Liver (tissue), 9 donors: ENCODE measurements around the gene MR1. TPM values are rescaled to one million over a fixed set of nuclear protein-coding genes. Genes with fewer than 3 reads are reported as not detected.

Experiments used
- DNase-seq: peaks from one replicate; pipeline ENCODE4 v3.0.0-alpha.2; 2017; ENCODE audit warnings: low spot score
- H3K27ac ChIP-seq, 2 donors: one replicate each; pipeline ENCODE4 v1.7.0; 2013; ENCODE audit warnings: inconsistent platforms in 2 of 2, low read length in 2 of 2, control low read depth in 1 of 2, low read depth in 1 of 2, mild to moderate bottlenecking in 1 of 2
- H3K27me3 ChIP-seq, 4 donors: one replicate each; pipeline versions ENCODE4 v1.6.1 to v1.7.0; 2013; ENCODE audit warnings: low read length in 3 of 4, inconsistent platforms in 1 of 4, mild to moderate bottlenecking in 1 of 4, moderate library complexity in 1 of 4; ENCODE audit not compliant: control insufficient read depth in 4 of 4, insufficient read depth in 4 of 4
- H3K36me3 ChIP-seq, 4 donors: one replicate each; pipeline versions ENCODE4 v1.6.1 to v1.7.0; 2013; ENCODE audit warnings: low read length in 3 of 4, mild to moderate bottlenecking in 3 of 4, low read depth in 1 of 4, moderate library complexity in 1 of 4; ENCODE audit not compliant: control insufficient read depth in 4 of 4, insufficient read depth in 3 of 4
- H3K4me1 ChIP-seq, 4 donors: one replicate each; pipeline versions ENCODE4 v1.6.1 to v1.7.0; 2013; ENCODE audit warnings: low read length in 3 of 4, mild to moderate bottlenecking in 3 of 4, moderate library complexity in 1 of 4; ENCODE audit not compliant: control insufficient read depth in 4 of 4, insufficient read depth in 4 of 4
- H3K4me3 ChIP-seq, 3 donors: one replicate each; pipeline versions ENCODE4 v1.6.1 to v1.7.0; 2013; ENCODE audit warnings: low read length in 3 of 3, control low read depth in 1 of 3, low read depth in 1 of 3, mild to moderate bottlenecking in 1 of 3
- H3K9ac ChIP-seq, 2 donors: one replicate each; pipeline ENCODE4 v1.7.0; 2013; ENCODE audit warnings: low read length in 2 of 2, mild to moderate bottlenecking in 2 of 2, moderate library complexity in 2 of 2, control low read depth in 1 of 2, low read depth in 1 of 2
- H3K9me3 ChIP-seq, 4 donors: one replicate each; pipeline versions ENCODE4 v1.6.1 to v1.7.0; 2013; ENCODE audit warnings: low read length in 3 of 4; ENCODE audit not compliant: control insufficient read depth in 4 of 4
- EGR1 ChIP-seq, 2 donors: IDR thresholded peaks; 2 replicates each; pipeline ENCODE4 v1.6.1; 2016 to 2018; ENCODE audit warnings: antibody characterized with exemption in 2 of 2, low read depth in 2 of 2
- FOXA1 ChIP-seq: IDR thresholded peaks from 2 replicates; pipeline ENCODE4 v1.6.1; 2016; ENCODE audit warnings: antibody characterized with exemption
- FOXA2 ChIP-seq: IDR thresholded peaks from 2 replicates; pipeline ENCODE4 v1.6.1; 2016; ENCODE audit warnings: antibody characterized with exemption
- GABPA ChIP-seq, 2 donors: IDR thresholded peaks in 1 of 2; conservative IDR thresholded peaks in 1 of 2; 2 replicates each; pipeline ENCODE4 v1.6.1; 2016; ENCODE audit warnings: antibody characterized with exemption in 2 of 2, mild to moderate bottlenecking in 1 of 2, moderate library complexity in 1 of 2
- HNF4A ChIP-seq, 2 donors: conservative IDR thresholded peaks; 2 replicates each; pipeline ENCODE4 v1.6.1; 2016; ENCODE audit warnings: antibody characterized with exemption in 2 of 2, mild to moderate bottlenecking in 2 of 2
- HNF4G ChIP-seq: IDR thresholded peaks from 2 replicates; pipeline ENCODE4 v1.6.1; 2016; ENCODE audit warnings: antibody characterized with exemption
- JUND ChIP-seq, 2 donors: IDR thresholded peaks; 2 replicates each; pipeline ENCODE4 v1.6.1; 2016; ENCODE audit warnings: antibody characterized with exemption in 2 of 2
- NR2F2 ChIP-seq: IDR thresholded peaks from 2 replicates; pipeline ENCODE4 v1.6.1; 2016; ENCODE audit warnings: antibody characterized with exemption
- RAD21 ChIP-seq, 2 donors: IDR thresholded peaks; 2 replicates each; pipeline ENCODE4 v1.6.1; 2016; ENCODE audit warnings: antibody characterized with exemption in 2 of 2, mild to moderate bottlenecking in 2 of 2
- RXRA ChIP-seq, 2 donors: IDR thresholded peaks; 2 replicates each; pipeline ENCODE4 v1.6.1; 2017 to 2018; ENCODE audit warnings: antibody characterized with exemption in 2 of 2, mild to moderate bottlenecking in 1 of 2
- SP1 ChIP-seq: IDR thresholded peaks from 2 replicates; pipeline ENCODE4 v1.6.1; 2018; ENCODE audit warnings: antibody characterized with exemption, mild to moderate bottlenecking
- TAF1 ChIP-seq: conservative IDR thresholded peaks from 2 replicates; pipeline ENCODE4 v1.6.1; 2016; ENCODE audit warnings: antibody characterized with exemption, mild to moderate bottlenecking
- YY1 ChIP-seq: IDR thresholded peaks from 2 replicates; pipeline ENCODE4 v1.6.1; 2016; ENCODE audit warnings: antibody characterized with exemption, mild to moderate bottlenecking
- WGBS: extraction: QIAGEN DNeasy Blood & Tissue Kit; methylation state at CpG from one replicate; pipeline ENCODE4 v1.1.7; 2013; 5-methylcytosine and 5-hydroxymethylcytosine counted together
- polyA plus RNA-seq, 2 donors: library from polyadenylated mRNA; stranded (reverse) in 1 of 2; unstranded in 1 of 2; fragments of 200-250 nt in 1 of 2; fragments of >200 nt in 1 of 2; fragmentation: Nextera tagmentation in 1 of 2; extraction: Ambion mirVana in 1 of 2; gene quantifications; one replicate each; pipeline versions ENCODE4 v1.2.1 to v1.2.3, GENCODE V29; 2013 to 2015
- total RNA-seq, 2 donors: library from RNA; depleted of rRNA; stranded (reverse); fragments of >200 nt; gene quantifications; one replicate each; pipeline ENCODE4 v1.2.3, GENCODE V29; 2014
- TF ChIP-seq, protein P1 (sequence below): IDR thresholded peaks from 2 replicates; pipeline ENCODE4 v1.6.1; 2016; ENCODE audit warnings: antibody characterized with exemption
- TF ChIP-seq, protein P2 (sequence below): IDR thresholded peaks from 2 replicates; pipeline ENCODE4 v1.6.1; 2016; ENCODE audit warnings: antibody characterized with exemption
- TF ChIP-seq, protein P3 (sequence below): IDR thresholded peaks from 2 replicates; pipeline ENCODE4 v1.6.1; 2016; ENCODE audit warnings: antibody characterized with exemption
- TF ChIP-seq, protein P4 (sequence below): fragments of 150-350 bp; IDR thresholded peaks from 2 replicates; pipeline ENCODE4 v1.5.1; 2017; ENCODE audit warnings: improper control_type of control experiment, low read depth, low read length; ENCODE audit not compliant: missing input control
- TF ChIP-seq, protein P5 (sequence below): IDR thresholded peaks from 2 replicates; pipeline ENCODE4 v1.6.1; 2016; ENCODE audit warnings: antibody characterized with exemption, mild to moderate bottlenecking
- donor health status: healthy.
- donor health status: healthy.
- donor health status: healthy.
- donor health status: healthy.
- donor health status: healthy.

The MR1 gene
- total and polyA plus RNA-seq, 4 donors = 5.5 to 8.1 (median 6.1) TPM

DNA sequence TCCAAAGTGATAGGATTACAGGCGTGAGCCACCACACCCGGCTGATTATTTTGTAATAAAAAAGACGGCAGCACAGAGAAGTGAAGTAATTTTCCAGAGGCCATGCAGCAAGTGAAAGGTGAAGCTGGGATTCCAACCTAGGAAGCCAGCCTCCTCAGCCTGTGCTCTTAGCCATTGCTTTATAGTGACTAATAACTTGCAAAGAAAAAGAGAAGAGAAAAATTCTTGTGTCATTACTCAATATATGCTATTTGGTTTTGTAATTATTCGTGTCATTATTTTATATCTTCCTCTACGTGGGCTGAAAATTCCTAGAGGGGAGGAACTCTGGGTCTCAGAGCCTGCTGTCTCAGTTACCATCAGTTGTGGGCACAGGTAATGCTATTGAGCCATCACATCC, 53.1 kb downstream of the MR1 start:
- Histone ChIP-seq H3K27ac (no peak overlapping the region), H3K4me3 (no peak overlapping the region), H3K36me3 (no peaks in the 10 kb centered on the region), H3K9me3 (no peaks in the 10 kb centered on the region), H3K4me1 (peaks cover 0 to 28% (median 8%) of the 10 kb centered on the region in 4 donors), H3K27me3 (no peaks in the 10 kb centered on the region), H3K9ac (no peak overlapping the region)
- 80% methylated on average over 5 of the region's 5 CpGs for WGBS
- TF ChIP-seq, protein P1, sequence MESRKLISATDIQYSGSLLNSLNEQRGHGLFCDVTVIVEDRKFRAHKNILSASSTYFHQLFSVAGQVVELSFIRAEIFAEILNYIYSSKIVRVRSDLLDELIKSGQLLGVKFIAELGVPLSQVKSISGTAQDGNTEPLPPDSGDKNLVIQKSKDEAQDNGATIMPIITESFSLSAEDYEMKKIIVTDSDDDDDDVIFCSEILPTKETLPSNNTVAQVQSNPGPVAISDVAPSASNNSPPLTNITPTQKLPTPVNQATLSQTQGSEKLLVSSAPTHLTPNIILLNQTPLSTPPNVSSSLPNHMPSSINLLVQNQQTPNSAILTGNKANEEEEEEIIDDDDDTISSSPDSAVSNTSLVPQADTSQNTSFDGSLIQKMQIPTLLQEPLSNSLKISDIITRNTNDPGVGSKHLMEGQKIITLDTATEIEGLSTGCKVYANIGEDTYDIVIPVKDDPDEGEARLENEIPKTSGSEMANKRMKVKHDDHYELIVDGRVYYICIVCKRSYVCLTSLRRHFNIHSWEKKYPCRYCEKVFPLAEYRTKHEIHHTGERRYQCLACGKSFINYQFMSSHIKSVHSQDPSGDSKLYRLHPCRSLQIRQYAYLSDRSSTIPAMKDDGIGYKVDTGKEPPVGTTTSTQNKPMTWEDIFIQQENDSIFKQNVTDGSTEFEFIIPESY = no peak
- TF ChIP-seq HNF4G = no peak
- no peak for TF ChIP-seq FOXA2
- TF ChIP-seq RXRA (IDR thresholded peaks at IDR 0.05) = no peak
- TF ChIP-seq SP1 = no peak
- TF ChIP-seq FOXA1 = no peak
- no peak for TF ChIP-seq YY1
- TF ChIP-seq HNF4A (conservative IDR thresholded peaks at IDR 0.05) = no peak
- TF ChIP-seq, protein P2, sequence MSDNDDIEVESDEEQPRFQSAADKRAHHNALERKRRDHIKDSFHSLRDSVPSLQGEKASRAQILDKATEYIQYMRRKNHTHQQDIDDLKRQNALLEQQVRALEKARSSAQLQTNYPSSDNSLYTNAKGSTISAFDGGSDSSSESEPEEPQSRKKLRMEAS = no peak
- TF ChIP-seq, protein P3, sequence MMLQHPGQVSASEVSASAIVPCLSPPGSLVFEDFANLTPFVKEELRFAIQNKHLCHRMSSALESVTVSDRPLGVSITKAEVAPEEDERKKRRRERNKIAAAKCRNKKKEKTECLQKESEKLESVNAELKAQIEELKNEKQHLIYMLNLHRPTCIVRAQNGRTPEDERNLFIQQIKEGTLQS = no peak
- no peak for TF ChIP-seq RAD21 (IDR thresholded peaks at IDR 0.05)
- DNase-seq = no peak

DNA sequence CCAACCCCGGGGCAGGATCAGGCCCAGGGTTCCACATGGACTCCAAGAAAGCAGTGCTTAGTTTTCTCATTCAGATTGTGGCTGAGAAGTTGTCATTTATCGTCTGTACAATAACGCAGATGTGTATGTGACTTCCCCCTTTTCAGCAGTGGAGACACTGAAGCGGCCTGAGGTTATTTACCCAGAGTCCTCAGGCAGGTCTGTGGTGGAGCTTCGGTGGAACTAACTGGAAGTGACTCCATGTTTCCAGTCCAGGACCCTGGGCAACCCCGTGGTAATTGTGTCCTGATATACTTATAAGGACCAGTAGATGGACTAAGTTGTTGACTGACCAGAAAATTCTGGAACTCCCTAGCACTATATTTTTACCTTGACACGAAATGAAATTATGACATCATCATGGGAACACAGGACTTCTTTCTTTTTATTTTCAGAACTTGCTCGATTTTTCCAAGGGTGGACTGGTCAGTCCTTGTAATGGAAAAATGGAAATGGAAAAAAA, 53.7 kb downstream of the MR1 start:
- TF ChIP-seq HNF4A (conservative IDR thresholded peaks at IDR 0.05) = no peak
- TF ChIP-seq, protein P1 = no peak
- TF ChIP-seq, protein P3 = no peak
- TF ChIP-seq EGR1 (IDR thresholded peaks at IDR 0.05; ENCODE audit: low read depth in 2 of 2) = no peak
- no peak for TF ChIP-seq RAD21 (IDR thresholded peaks at IDR 0.05)
- TF ChIP-seq FOXA2 = no peak
- no peak for TF ChIP-seq NR2F2
- TF ChIP-seq FOXA1 = no peak
- TF ChIP-seq TAF1 = no peak
- no peak for TF ChIP-seq RXRA (IDR thresholded peaks at IDR 0.05)
- TF ChIP-seq, protein P4, sequence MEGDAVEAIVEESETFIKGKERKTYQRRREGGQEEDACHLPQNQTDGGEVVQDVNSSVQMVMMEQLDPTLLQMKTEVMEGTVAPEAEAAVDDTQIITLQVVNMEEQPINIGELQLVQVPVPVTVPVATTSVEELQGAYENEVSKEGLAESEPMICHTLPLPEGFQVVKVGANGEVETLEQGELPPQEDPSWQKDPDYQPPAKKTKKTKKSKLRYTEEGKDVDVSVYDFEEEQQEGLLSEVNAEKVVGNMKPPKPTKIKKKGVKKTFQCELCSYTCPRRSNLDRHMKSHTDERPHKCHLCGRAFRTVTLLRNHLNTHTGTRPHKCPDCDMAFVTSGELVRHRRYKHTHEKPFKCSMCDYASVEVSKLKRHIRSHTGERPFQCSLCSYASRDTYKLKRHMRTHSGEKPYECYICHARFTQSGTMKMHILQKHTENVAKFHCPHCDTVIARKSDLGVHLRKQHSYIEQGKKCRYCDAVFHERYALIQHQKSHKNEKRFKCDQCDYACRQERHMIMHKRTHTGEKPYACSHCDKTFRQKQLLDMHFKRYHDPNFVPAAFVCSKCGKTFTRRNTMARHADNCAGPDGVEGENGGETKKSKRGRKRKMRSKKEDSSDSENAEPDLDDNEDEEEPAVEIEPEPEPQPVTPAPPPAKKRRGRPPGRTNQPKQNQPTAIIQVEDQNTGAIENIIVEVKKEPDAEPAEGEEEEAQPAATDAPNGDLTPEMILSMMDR = no peak
- TF ChIP-seq YY1 = no peak
- no peak for TF ChIP-seq GABPA (IDR thresholded peaks at IDR 0.05 in 1 of 2, conservative IDR thresholded peaks at IDR 0.05 in 1 of 2)
- TF ChIP-seq JUND (IDR thresholded peaks at IDR 0.05) = no peak
- TF ChIP-seq, protein P5, sequence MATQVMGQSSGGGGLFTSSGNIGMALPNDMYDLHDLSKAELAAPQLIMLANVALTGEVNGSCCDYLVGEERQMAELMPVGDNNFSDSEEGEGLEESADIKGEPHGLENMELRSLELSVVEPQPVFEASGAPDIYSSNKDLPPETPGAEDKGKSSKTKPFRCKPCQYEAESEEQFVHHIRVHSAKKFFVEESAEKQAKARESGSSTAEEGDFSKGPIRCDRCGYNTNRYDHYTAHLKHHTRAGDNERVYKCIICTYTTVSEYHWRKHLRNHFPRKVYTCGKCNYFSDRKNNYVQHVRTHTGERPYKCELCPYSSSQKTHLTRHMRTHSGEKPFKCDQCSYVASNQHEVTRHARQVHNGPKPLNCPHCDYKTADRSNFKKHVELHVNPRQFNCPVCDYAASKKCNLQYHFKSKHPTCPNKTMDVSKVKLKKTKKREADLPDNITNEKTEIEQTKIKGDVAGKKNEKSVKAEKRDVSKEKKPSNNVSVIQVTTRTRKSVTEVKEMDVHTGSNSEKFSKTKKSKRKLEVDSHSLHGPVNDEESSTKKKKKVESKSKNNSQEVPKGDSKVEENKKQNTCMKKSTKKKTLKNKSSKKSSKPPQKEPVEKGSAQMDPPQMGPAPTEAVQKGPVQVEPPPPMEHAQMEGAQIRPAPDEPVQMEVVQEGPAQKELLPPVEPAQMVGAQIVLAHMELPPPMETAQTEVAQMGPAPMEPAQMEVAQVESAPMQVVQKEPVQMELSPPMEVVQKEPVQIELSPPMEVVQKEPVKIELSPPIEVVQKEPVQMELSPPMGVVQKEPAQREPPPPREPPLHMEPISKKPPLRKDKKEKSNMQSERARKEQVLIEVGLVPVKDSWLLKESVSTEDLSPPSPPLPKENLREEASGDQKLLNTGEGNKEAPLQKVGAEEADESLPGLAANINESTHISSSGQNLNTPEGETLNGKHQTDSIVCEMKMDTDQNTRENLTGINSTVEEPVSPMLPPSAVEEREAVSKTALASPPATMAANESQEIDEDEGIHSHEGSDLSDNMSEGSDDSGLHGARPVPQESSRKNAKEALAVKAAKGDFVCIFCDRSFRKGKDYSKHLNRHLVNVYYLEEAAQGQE = no peak
- TF ChIP-seq HNF4G = no peak
- TF ChIP-seq SP1 = no peak
- TF ChIP-seq, protein P2 = no peak
- 76% methylated on average over 8 of the region's 8 CpGs for WGBS
- peaks cover 0 to 30% (median 10%) of the 10 kb centered on the region in 4 donors for H3K4me1 ChIP-seq
- no peak overlapping the region for H3K4me3 ChIP-seq
- no peaks in the 10 kb centered on the region for H3K27me3 ChIP-seq
- H3K9me3 ChIP-seq = no peaks in the 10 kb centered on the region
- no peak overlapping the region for H3K9ac ChIP-seq
- no peak overlapping the region for H3K27ac ChIP-seq
- H3K36me3 ChIP-seq = no peaks in the 10 kb centered on the region
- DNase-seq = no peak
